GM19395 (cell line): ENCODE measurements around the gene TBL1XR1.

Source experiments
- ATAC-seq: cut with Tn5 transposase; IDR thresholded peaks from one replicate; pipeline ENCODE4 v1.9.1; 2021; ENCODE audit warnings: mild to moderate bottlenecking, moderate library complexity; ENCODE audit not compliant: unreplicated experiment

Gene TBL1XR1

GRCh38 chr3:177071496-177072156 is 125.7 kb downstream of the TBL1XR1 start:
- ATAC-seq: no peak

DNA sequence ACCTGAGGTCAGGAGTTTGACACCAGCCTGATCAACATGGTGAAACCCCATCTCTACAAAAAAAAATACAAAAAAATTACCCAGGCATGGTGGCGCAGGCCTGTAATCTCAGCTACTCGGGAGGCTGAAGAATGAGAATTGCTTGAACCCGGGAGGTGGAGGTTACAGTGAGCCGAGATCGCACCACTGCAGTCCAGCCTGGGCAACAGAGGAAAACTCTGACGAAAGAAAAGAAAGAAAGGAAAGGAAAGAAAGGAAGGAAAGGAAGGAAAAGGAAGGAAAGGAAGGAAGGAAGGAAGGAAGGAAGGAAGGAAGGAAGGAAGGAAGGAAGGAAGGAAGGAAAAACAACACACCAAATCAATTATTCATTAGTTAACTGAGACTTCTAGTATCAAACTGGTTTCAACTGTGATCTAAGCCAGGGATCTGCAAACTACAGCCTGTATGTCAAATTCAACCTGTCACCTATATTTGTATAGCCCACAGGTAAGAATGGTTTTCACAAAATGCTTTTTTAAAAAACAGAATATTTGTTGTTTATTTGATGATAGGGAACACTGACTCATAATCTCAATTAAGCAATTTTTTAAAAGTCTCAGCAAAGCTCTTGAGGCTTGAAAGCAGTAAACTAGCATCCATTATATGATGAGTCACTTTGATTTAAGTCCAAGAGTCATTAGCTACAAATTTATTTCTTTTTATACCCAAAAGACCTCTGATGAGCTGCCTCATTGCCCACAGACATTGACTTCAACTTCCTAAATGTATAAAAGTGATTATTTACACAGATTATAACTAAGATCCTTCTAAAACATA is 127.6 kb downstream of the TBL1XR1 start:
- ATAC-seq: no peak

GRCh38 chr3:177068967-177069366 is 128.3 kb downstream of the TBL1XR1 start:
- ATAC-seq: no peak

- ATAC-seq: no peak
These were observed 131.2 kb downstream of the TBL1XR1 start for GRCh38 chr3:177066068-177066467.

- ATAC-seq: no peak
These were observed 131.8 kb downstream of the TBL1XR1 start for GRCh38 chr3:177065285-177066033.

- no peak for ATAC-seq
These were observed 135.1 kb downstream of the TBL1XR1 start for GRCh38 chr3:177062052-177062732.

- no peak for ATAC-seq
These were observed 135.9 kb downstream of the TBL1XR1 start for GRCh38 chr3:177061369-177061768.

- ATAC-seq: no peak
These were observed 136.8 kb downstream of the TBL1XR1 start for GRCh38 chr3:177060492-177060891.

DNA sequence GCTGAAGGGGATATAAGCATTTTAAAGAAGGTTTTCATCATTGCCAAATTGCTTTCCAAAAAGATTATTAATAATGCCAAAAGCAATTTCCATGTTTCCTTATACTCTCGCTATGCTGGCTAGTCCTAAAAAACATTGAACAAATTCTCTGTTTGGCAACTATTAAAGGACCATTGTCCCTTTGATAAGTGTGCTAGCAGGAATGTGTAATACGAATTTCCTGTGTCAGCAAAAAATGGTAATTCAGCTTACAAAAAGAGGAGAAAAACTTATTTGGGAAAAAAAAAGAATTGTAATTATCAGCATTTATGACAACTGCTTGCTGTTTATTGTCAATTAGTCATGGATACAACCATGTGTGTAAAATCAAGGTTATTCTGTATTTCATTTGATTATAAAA is 138.6 kb downstream of the TBL1XR1 start:
- no peak for ATAC-seq

DNA sequence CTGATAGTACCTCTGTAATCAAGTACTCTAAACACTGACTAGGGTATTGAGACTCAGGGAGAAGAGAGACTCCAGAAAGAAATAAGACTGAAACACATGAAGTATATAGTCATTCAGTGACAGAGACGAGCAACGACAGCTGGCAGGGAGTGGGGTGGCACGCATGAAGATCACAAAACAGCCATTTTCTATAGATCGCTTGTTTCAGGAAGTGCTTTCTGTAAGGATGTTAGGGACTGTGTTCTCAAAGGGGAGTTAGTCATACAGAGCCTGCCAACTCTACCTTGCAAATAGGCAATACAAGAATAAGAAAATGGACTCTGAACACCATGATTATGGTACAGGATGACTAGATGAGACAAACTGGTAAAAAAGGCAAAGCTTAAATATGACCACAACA is 139.5 kb downstream of the TBL1XR1 start:
- peak; percentile 99 for ATAC-seq

DNA sequence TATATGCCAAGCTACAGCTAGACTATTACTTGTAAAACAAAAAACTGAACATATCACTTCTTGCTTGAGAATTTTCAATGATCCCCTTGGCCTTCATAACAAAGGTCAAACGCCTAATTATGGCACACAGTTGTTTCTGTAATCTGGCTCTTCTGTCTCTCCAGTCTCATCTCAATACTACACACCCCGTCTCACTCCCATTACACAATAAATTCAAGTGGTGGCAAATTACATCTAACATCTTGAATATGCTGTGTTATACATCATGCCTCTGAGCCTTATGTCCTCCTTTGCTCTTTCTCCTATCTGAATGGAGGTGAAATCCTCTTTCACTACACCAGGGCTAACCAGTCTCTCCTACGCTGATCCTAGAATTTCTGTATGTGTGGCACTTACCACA is 140.4 kb downstream of the TBL1XR1 start:
- no peak for ATAC-seq

DNA sequence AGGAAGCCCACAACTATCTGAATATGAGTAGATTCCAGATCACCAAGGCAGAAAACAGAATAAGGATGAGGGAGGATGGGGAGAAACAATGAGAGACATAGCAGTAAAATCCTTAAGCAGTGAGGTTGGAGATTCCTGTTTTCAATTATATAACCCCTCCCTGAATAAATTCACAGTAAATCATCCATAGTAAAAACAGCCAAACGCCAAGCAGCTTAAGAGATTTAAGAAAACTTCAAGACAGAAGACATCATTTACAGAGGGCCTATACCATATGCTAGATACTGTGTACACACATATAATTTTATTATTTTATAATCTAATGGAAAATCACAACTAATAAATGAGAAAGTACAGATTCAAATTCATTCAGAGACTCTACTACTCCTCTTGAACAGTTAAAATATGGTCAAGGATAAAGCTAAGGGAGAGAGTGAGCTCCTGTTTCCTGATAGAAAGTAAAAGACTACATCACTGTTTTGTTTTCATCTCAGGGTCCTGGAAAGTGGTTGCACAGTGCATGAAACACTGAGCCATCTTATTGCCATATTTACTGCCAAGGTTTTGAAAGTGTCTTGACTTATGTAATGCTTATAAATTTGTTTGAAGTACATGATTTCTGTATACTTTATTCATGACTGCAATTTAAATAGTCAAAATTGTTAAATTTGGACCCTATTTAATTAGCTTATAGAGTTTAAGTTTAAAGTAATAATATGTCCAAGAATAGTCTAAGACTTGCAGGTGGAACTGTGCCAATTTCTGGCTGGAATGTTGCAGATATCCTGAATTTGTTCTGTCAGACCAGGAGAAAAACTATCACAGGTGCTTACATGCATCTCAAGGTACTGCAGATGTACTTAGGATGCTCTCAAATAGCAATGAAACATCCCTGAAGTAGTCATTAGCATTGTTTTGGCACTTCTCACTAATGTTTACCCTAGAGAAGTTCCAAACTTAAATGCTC is 141.4 kb downstream of the TBL1XR1 start:
- ATAC-seq: no peak

DNA sequence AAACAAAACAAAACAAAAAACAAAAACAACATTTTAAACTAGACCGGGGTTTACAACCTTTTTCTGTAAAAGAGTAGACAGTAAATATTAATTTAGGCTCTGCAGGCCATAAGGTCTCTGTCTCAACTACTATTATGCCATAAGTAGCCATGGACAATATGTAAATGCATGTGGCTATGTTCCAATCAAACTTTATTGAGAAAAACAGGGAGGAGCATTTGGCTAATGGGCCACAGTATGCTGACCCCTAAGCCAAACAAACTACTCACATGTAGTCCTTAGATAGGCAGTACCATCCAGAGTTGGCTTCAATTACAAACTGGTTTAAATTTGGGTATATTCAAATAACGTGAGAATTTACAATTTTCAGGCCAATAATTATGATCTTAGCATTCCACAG is 144.2 kb downstream of the TBL1XR1 start:
- no peak for ATAC-seq

- no peak for ATAC-seq
These were observed 145.9 kb downstream of the TBL1XR1 start for GRCh38 chr3:177051411-177051810.

- peak; percentile 77 for ATAC-seq
These were observed 146.6 kb downstream of the TBL1XR1 start for GRCh38 chr3:177050501-177051237.

GRCh38 chr3:177045767-177046166 is 151.5 kb downstream of the TBL1XR1 start:
- ATAC-seq: no peak

- no peak for ATAC-seq
These were observed 152.1 kb downstream of the TBL1XR1 start for GRCh38 chr3:177045222-177045621.

DNA sequence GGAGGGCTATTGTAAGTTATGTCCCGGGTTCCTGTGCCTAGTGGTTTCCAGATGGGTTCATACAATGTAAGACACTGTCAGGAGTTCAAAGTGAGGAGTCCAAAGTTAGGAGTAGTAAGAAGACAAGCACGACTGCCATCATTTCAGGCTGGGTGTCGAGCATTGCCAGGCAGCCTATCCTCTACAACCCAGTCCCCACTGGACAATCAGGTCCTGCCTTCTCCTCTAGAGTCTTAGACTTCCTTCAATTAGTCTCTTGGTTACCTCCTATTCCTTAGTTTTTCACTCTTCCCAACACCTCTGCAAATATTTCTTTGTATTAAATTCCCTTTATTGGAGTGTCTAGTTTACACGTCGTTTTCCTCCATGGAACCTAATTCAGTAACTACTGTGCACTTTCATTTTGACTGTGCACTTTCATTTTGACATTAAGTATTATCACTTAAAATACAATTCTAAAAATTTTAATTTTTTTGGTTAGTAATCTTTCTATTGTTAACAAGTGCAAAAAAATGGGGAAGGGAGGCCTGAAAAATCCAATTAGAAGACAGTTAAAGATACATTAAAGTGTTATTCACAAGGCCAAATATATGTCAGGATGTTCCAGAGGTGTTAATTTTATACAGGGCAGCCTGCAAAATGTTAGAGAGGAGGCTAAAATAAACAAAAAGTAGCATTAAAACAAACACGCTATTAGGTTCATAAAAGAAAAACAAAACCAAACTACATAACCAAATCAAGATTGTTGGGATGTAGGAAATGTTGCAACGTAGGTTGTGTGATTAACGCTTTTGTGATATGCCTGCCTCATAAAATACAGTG is 155.3 kb downstream of the TBL1XR1 start:
- ATAC-seq: peak; percentile 63
